ENCODE data around the gene TTC31.

The TTC31 gene

GRCh38 chr2:74525717-74526648 is 43.1 kb downstream of the TTC31 start, which contains the start of gene DQX1:
Gene DQX1, minus strand, starts transcription at chr2:74526231. Its CDS starts 502 bp downstream, at chr2:74525729.
- peak within 1 kb of the TSS; percentile 26 for H3K27ac ChIP-seq
- H3K36me3 ChIP-seq, result peaks cover 25% of the 10 kb centered on the region
- TF ChIP-seq CTCF (IDR thresholded peaks at IDR 0.05), result no peak
- H3K27me3 ChIP-seq, result peaks cover 24% of the 10 kb centered on the region
- H3K4me1 ChIP-seq (ENCODE audit: control insufficient read depth in 1 of 2, insufficient read depth in 1 of 2, low read depth in 1 of 2, low read length in 1 of 2), result peaks cover 23 to 25% of the 10 kb centered on the region in 2 experiments
- H3K9me3 ChIP-seq, result no peaks in the 10 kb centered on the region
- no peak within 1 kb of the TSS for H3K4me3 ChIP-seq (ENCODE audit: low read depth in 1 of 2, low read length in 1 of 2)

DNA sequence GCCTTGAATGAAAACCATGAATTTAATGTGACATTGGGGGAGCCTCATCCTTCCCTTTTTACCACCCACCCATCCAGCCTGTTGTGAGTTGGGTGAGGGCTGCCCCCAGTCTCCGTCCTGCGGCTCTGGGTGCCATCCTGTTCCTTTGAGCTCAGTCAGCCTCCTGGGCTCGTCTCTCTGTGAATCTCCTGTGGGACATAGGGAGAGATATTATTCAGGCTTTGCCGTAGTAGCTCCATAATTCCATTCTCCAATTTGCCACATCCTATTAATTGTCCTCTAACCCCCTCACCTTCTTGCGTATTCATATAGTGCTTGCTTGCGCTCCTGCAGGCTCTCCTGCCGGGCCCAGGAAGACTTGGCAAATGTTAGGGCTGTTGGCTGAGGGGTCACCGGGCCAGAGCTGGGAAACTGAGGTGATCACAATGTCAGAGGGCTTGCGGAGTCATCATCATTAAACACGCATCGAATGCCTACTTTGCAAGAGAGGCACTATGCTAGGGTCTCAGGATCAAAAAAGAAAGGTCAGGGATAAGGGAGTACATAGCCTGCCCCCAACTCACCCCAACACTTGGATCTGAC is 43.9 kb downstream of the TTC31 start:
- H3K4me3 ChIP-seq (ENCODE audit: low read depth in 1 of 2, low read length in 1 of 2), result no peak overlapping the region
- H3K36me3 ChIP-seq, result peaks cover 25% of the 10 kb centered on the region
- H3K27me3 ChIP-seq, result peaks cover 17% of the 10 kb centered on the region
- peaks cover 31 to 33% of the 10 kb centered on the region in 2 experiments for H3K4me1 ChIP-seq (ENCODE audit: control insufficient read depth in 1 of 2, insufficient read depth in 1 of 2, low read depth in 1 of 2, low read length in 1 of 2)
- TF ChIP-seq CTCF (IDR thresholded peaks at IDR 0.05), result no peak
- H3K9me3 ChIP-seq, result no peaks in the 10 kb centered on the region
- peak overlapping the region; percentile 26 for H3K27ac ChIP-seq

GRCh38 chr2:74527741-74528140 is 44.9 kb downstream of the TTC31 start:
- no peak for TF ChIP-seq CTCF (IDR thresholded peaks at IDR 0.05)
- Histone ChIP-seq H3K9me3 (no peaks in the 10 kb centered on the region), H3K36me3 (peaks cover 29% of the 10 kb centered on the region), H3K27ac (no peak overlapping the region), H3K27me3 (peaks cover 7% of the 10 kb centered on the region), H3K4me3 (ENCODE audit: low read depth in 1 of 2, low read length in 1 of 2) (no peak overlapping the region), H3K4me1 (ENCODE audit: control insufficient read depth in 1 of 2, insufficient read depth in 1 of 2, low read depth in 1 of 2, low read length in 1 of 2) (peaks cover 32 to 33% of the 10 kb centered on the region in 2 experiments)

DNA sequence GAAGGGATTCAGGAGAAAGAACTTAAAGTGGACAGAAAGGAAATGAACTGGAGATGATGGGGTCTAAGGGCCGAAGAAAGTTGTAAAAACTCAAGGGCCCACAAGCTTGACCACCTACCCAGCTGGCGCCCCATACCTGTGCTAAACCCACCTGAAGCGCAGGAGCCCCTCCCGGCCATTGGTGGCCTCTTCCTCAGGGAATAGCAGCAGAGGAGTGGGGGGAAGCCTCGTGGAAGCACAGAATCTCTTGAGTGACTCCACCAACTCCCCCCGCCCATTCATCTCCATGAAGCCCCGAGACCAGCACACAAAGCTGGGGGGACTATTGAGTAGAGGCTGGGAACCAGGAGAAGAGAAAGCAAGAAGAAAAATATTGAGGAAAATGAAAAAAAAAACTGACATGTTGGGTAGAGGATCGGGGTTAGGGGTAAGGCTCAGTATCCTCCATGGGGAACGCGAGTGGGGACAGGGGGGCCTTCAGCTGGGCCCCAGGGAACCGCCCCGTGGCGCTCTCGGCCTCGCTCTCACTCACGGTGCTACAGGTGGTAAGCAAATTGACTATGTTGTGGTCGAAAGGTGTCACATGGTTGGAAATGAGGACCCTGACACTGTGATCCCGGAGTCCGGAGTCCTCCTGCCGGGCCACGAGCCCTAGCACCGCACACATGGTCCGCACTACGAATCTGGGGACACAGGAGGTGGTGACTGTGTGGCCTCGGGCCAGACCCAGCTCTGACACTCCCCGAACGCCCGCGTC is 45.9 kb downstream of the TTC31 start:
- TF ChIP-seq CTCF (IDR thresholded peaks at IDR 0.05), result no peak
- peaks cover 39% of the 10 kb centered on the region for H3K36me3 ChIP-seq
- H3K27ac ChIP-seq, result peak overlapping the region; percentile 94
- no peaks in the 10 kb centered on the region for H3K9me3 ChIP-seq
- H3K4me1 ChIP-seq (ENCODE audit: control insufficient read depth in 1 of 2, insufficient read depth in 1 of 2, low read depth in 1 of 2, low read length in 1 of 2), result peaks cover 32 to 33% of the 10 kb centered on the region in 2 experiments
- peak overlapping the region; percentile 74 to 97 for H3K4me3 ChIP-seq (ENCODE audit: low read depth in 1 of 2, low read length in 1 of 2)
- H3K27me3 ChIP-seq, result no peaks in the 10 kb centered on the region
